ENCODE data around the gene C1orf198. TPM values are rescaled to one million over a fixed set of nuclear protein-coding genes. Genes with fewer than 3 reads are reported as not detected.

C1orf198 gene
- polyA plus RNA-seq, 3 donors: 1.3 to 2.7 (median 1.6) TPM

GRCh38 chr1:230797942-230798365, 70.4 kb downstream of the C1orf198 start:
- no peak overlapping the region for H3K9ac ChIP-seq (ENCODE audit: insufficient read depth, low read length, poor library complexity, severe bottlenecking)
- H3K4me1 ChIP-seq (ENCODE audit: control insufficient read depth in 1 of 2, insufficient read depth in 2 of 2, low read length in 2 of 2): no peaks in the 10 kb centered on the region
- H3K27ac Mint-ChIP-seq: no peak overlapping the region
- H3K4me3 ChIP-seq (replicated peaks in 1 of 3; ENCODE audit: low read depth in 2 of 3, low read length in 3 of 3): no peak overlapping the region
- no peaks in the 10 kb centered on the region for H3K9me3 ChIP-seq (replicated peaks in 1 of 2; ENCODE audit: control insufficient read depth in 1 of 2, insufficient read depth in 1 of 2, low read length in 2 of 2)
- H3K4me3 Mint-ChIP-seq: no peak overlapping the region
- no peak overlapping the region for H3K4me2 ChIP-seq (replicated peaks; ENCODE audit: extremely low read depth, low read length, poor library complexity, severe bottlenecking)
- H3K9me3 Mint-ChIP-seq: no peaks in the 10 kb centered on the region
- no peaks in the 10 kb centered on the region for H3K4me1 Mint-ChIP-seq
- no peak overlapping the region for H3K27ac ChIP-seq (ENCODE audit: low read depth in 1 of 2, low read length in 2 of 2)
- intact Hi-C loops (cut with micrococcal nuclease): no loop called here
- H3K27me3 Mint-ChIP-seq (ENCODE audit: low read depth in 3 of 3): peaks cover 5 to 17% (median 5%) of the 10 kb centered on the region in 3 donors
- 20% methylated on average over 1 of the region's 7 CpGs for WGBS (ENCODE audit: insufficient coverage)
- H2AFZ ChIP-seq (ENCODE audit: insufficient read depth, low read depth, low read length, poor library complexity, severe bottlenecking): no peak overlapping the region
- TF ChIP-seq, protein P1, sequence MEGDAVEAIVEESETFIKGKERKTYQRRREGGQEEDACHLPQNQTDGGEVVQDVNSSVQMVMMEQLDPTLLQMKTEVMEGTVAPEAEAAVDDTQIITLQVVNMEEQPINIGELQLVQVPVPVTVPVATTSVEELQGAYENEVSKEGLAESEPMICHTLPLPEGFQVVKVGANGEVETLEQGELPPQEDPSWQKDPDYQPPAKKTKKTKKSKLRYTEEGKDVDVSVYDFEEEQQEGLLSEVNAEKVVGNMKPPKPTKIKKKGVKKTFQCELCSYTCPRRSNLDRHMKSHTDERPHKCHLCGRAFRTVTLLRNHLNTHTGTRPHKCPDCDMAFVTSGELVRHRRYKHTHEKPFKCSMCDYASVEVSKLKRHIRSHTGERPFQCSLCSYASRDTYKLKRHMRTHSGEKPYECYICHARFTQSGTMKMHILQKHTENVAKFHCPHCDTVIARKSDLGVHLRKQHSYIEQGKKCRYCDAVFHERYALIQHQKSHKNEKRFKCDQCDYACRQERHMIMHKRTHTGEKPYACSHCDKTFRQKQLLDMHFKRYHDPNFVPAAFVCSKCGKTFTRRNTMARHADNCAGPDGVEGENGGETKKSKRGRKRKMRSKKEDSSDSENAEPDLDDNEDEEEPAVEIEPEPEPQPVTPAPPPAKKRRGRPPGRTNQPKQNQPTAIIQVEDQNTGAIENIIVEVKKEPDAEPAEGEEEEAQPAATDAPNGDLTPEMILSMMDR (IDR thresholded peaks at IDR 0.05): no peak
- no peaks in the 10 kb centered on the region for H4K20me1 ChIP-seq (ENCODE audit: insufficient read depth, low read length)
- no peak for DNase-seq
- no peaks in the 10 kb centered on the region for H3K27me3 ChIP-seq (ENCODE audit: control insufficient read depth in 2 of 2, insufficient read depth in 2 of 2, low read length in 2 of 2)
- H3K36me3 Mint-ChIP-seq: no peaks in the 10 kb centered on the region
- H3K36me3 ChIP-seq (replicated peaks in 1 of 2; ENCODE audit: control insufficient read depth in 1 of 2, insufficient read depth in 2 of 2, low read length in 2 of 2): no peaks in the 10 kb centered on the region
- H3K79me2 ChIP-seq (ENCODE audit: insufficient read depth, low read length): no peaks in the 10 kb centered on the region

- Mint-ChIP-seq H3K36me3 (no peaks in the 10 kb centered on the region), H3K4me3 (no peak overlapping the region), H3K27me3 (ENCODE audit: low read depth in 3 of 3) (peaks cover 5 to 17% (median 7%) of the 10 kb centered on the region in 3 donors), H3K4me1 (no peaks in the 10 kb centered on the region), H3K9me3 (no peaks in the 10 kb centered on the region), H3K27ac (no peak overlapping the region)
- TF ChIP-seq, protein P1 (IDR thresholded peaks at IDR 0.05): no peak
- H2AFZ ChIP-seq (ENCODE audit: insufficient read depth, low read depth, low read length, poor library complexity, severe bottlenecking): no peak overlapping the region
- no peaks in the 10 kb centered on the region for H3K9me3 ChIP-seq (replicated peaks in 1 of 2; ENCODE audit: control insufficient read depth in 1 of 2, insufficient read depth in 1 of 2, low read length in 2 of 2)
- no peaks in the 10 kb centered on the region for H3K36me3 ChIP-seq (replicated peaks in 1 of 2; ENCODE audit: control insufficient read depth in 1 of 2, insufficient read depth in 2 of 2, low read length in 2 of 2)
- WGBS (ENCODE audit: insufficient coverage): 81% methylated on average over 12 of the region's 13 CpGs
- no peak overlapping the region for H3K9ac ChIP-seq (ENCODE audit: insufficient read depth, low read length, poor library complexity, severe bottlenecking)
- H4K20me1 ChIP-seq (ENCODE audit: insufficient read depth, low read length): no peaks in the 10 kb centered on the region
- no peaks in the 10 kb centered on the region for H3K79me2 ChIP-seq (ENCODE audit: insufficient read depth, low read length)
- no peak overlapping the region for H3K27ac ChIP-seq (ENCODE audit: low read depth in 1 of 2, low read length in 2 of 2)
- no peaks in the 10 kb centered on the region for H3K27me3 ChIP-seq (ENCODE audit: control insufficient read depth in 2 of 2, insufficient read depth in 2 of 2, low read length in 2 of 2)
- no peak for DNase-seq
- H3K4me1 ChIP-seq (ENCODE audit: control insufficient read depth in 1 of 2, insufficient read depth in 2 of 2, low read length in 2 of 2): no peaks in the 10 kb centered on the region
- no peak overlapping the region for H3K4me3 ChIP-seq (replicated peaks in 1 of 3; ENCODE audit: low read depth in 2 of 3, low read length in 3 of 3)
- intact Hi-C loops (cut with micrococcal nuclease): no loop called here
- H3K4me2 ChIP-seq (replicated peaks; ENCODE audit: extremely low read depth, low read length, poor library complexity, severe bottlenecking): no peak overlapping the region
Observed at GRCh38 chr1:230797376-230797920, 70.9 kb downstream of the C1orf198 start.

Measured in CD14-positive monocyte (primary cell).